Superior temporal gyrus (tissue), 1 donor: ENCODE data around the gene RBMS3.
"Not testable (repeated sequence)": the region's sequence is repeated elsewhere in the genome, so short reads cannot be mapped to it uniquely, and the experiment has no call there.

Source experiments
- DNase-seq: peaks from one replicate; pipeline ENCODE4 v3.0.0-alpha.2; 2016; ENCODE audit errors: extremely low spot score

Gene RBMS3

GRCh38 chr3:29312395-29312794, 31.5 kb downstream of the RBMS3 start:
- DNase-seq: no peak

GRCh38 chr3:29312960-29313452, 32.1 kb downstream of the RBMS3 start:
- DNase-seq: no peak

- DNase-seq: no peak
Observed at GRCh38 chr3:29313981-29314726, 33.3 kb downstream of the RBMS3 start.

GRCh38 chr3:29314727-29315088, 33.8 kb downstream of the RBMS3 start:
- DNase-seq: no peak

- DNase-seq: no peak
Observed at GRCh38 chr3:29317659-29318173, 36.8 kb downstream of the RBMS3 start.

- DNase-seq: no peak
Observed at GRCh38 chr3:29318251-29318650, 37.4 kb downstream of the RBMS3 start.

- DNase-seq: no peak
Observed at GRCh38 chr3:29319262-29319661, 38.4 kb downstream of the RBMS3 start.

GRCh38 chr3:29319798-29320197, 38.9 kb downstream of the RBMS3 start:
- no peak for DNase-seq

- no peak for DNase-seq
Observed at GRCh38 chr3:29322586-29322985, 41.7 kb downstream of the RBMS3 start.

- DNase-seq: no peak
Observed at GRCh38 chr3:29324180-29324651, 43.3 kb downstream of the RBMS3 start.

GRCh38 chr3:29326540-29326939, 45.7 kb downstream of the RBMS3 start:
- DNase-seq: not testable (repeated sequence)

GRCh38 chr3:29329986-29330890, 49.4 kb downstream of the RBMS3 start:
- DNase-seq: no peak

- DNase-seq: no peak
Observed at GRCh38 chr3:29331035-29331434, 50.2 kb downstream of the RBMS3 start.

- no peak for DNase-seq
Observed at GRCh38 chr3:29331456-29332194, 50.8 kb downstream of the RBMS3 start.

- DNase-seq: no peak
Observed at GRCh38 chr3:29332195-29332637, 51.3 kb downstream of the RBMS3 start.

GRCh38 chr3:29333576-29333975, 52.7 kb downstream of the RBMS3 start:
- DNase-seq: no peak

GRCh38 chr3:29334706-29335105, 53.8 kb downstream of the RBMS3 start:
- no peak for DNase-seq

- peak; percentile 43 for DNase-seq
Observed at GRCh38 chr3:29335438-29335837, 54.6 kb downstream of the RBMS3 start.

- no peak for DNase-seq
Observed at GRCh38 chr3:29335943-29336342, 55.1 kb downstream of the RBMS3 start.

GRCh38 chr3:29337565-29337964, 56.7 kb downstream of the RBMS3 start:
- DNase-seq: no peak

GRCh38 chr3:29338377-29338776, 57.5 kb downstream of the RBMS3 start:
- DNase-seq: no peak
